Measurements from ENCODE around the gene RUSC1.
"Not testable (repeated sequence)": the region's sequence is repeated elsewhere in the genome, so short reads cannot be mapped to it uniquely, and the experiment has no call there.

The RUSC1 gene

GRCh38 chr1:155320661-155321617, at the start of gene RUSC1:
Gene RUSC1, plus strand, starts transcription at chr1:155320894. Its CDS starts 880 bp downstream, at chr1:155321774.
- peak; percentile 52 to 66 for DNase-seq (ENCODE audit: low read depth in 2 of 2)

GRCh38 chr1:155272466-155273342, 48.0 kb upstream of the RUSC1 start:
- DNase-seq (ENCODE audit: low read depth in 2 of 2): peak in 1 of 2 donors; percentile 9

- peak; percentile 90 to 97 for DNase-seq (ENCODE audit: low read depth in 2 of 2)
Observed at GRCh38 chr1:155273343-155274245, 47.1 kb upstream of the RUSC1 start, which contains the start of gene CLK2. Gene CLK2, minus strand, starts transcription at chr1:155273504. Its CDS starts 2,527 bp downstream, at chr1:155270977.

- DNase-seq (ENCODE audit: low read depth in 2 of 2): peak; percentile 89 to 92
Observed at GRCh38 chr1:155277070-155277901, 43.4 kb upstream of the RUSC1 start, which contains the start of gene HCN3. Gene HCN3, plus strand, starts transcription at chr1:155277463. Its CDS starts 128 bp downstream, at chr1:155277591.

GRCh38 chr1:155277902-155278688, 42.6 kb upstream of the RUSC1 start:
- peak; percentile 63 to 65 for DNase-seq (ENCODE audit: low read depth in 2 of 2)

GRCh38 chr1:155278689-155279160, 42.0 kb upstream of the RUSC1 start:
- DNase-seq (ENCODE audit: low read depth in 2 of 2): no peak

- DNase-seq (ENCODE audit: low read depth in 2 of 2): no peak
Observed at GRCh38 chr1:155279268-155279667, 41.4 kb upstream of the RUSC1 start.

GRCh38 chr1:155282488-155283091, 38.1 kb upstream of the RUSC1 start:
- no peak for DNase-seq (ENCODE audit: low read depth in 2 of 2)

GRCh38 chr1:155284476-155284875, 36.2 kb upstream of the RUSC1 start:
- DNase-seq (ENCODE audit: low read depth in 2 of 2): no peak

- no peak for DNase-seq (ENCODE audit: low read depth in 2 of 2)
Observed at GRCh38 chr1:155285063-155285462, 35.6 kb upstream of the RUSC1 start.

GRCh38 chr1:155285631-155286044, 35.1 kb upstream of the RUSC1 start:
- DNase-seq (ENCODE audit: low read depth in 2 of 2): no peak

- no peak for DNase-seq (ENCODE audit: low read depth in 2 of 2)
Observed at GRCh38 chr1:155286544-155286943, 34.1 kb upstream of the RUSC1 start.

GRCh38 chr1:155287987-155288543, 32.6 kb upstream of the RUSC1 start:
- no peak for DNase-seq (ENCODE audit: low read depth in 2 of 2)

- not testable (repeated sequence) for DNase-seq (ENCODE audit: low read depth in 2 of 2)
Observed at GRCh38 chr1:155291006-155291405, 29.7 kb upstream of the RUSC1 start.

GRCh38 chr1:155293086-155293749, 27.5 kb upstream of the RUSC1 start:
- DNase-seq (ENCODE audit: low read depth in 2 of 2): no peak

- no peak for DNase-seq (ENCODE audit: low read depth in 2 of 2)
Observed at GRCh38 chr1:155294520-155295182, 26.0 kb upstream of the RUSC1 start.

Data from stimulated activated CD8-positive, alpha-beta memory T cell treated with anti-CD3 and anti-CD28 coated beads, Interleukin-7, amount 100 ng/mL, for 4 hours (primary cell).